AG04450 (cell line): Measurements from ENCODE around the gene RTL5. TPM values are rescaled to one million over a fixed set of nuclear protein-coding genes. Genes with fewer than 3 reads are reported as not detected.

ENCODE experiments used
- CTCF ChIA-PET: fragments of 300-600, 350-600 bp; formaldehyde crosslinking; extraction: SDS; loops from one replicate; lab custom pipeline; 2022; ENCODE audit warnings: antibody characterized with exemption, inconsistent platforms; lab: Charles Lee
- POLR2A ChIA-PET: fragments of 350-600 bp; formaldehyde crosslinking; extraction: SDS; loops from one replicate; lab custom pipeline; 2021; ENCODE audit warnings: antibody characterized with exemption, inconsistent platforms; lab: Yijun Ruan, JAX
- DNase-seq: peaks from one replicate; pipeline ENCODE4 v3.0.0-alpha.2; 2011; ENCODE audit warnings: low read depth, low spot score
- H3K27ac ChIP-seq: one replicate; pipeline ENCODE4 v1.5.1; 2012; ENCODE audit warnings: low read depth, low read length, control low read depth
- H3K27me3 ChIP-seq: one replicate; pipeline ENCODE4 v1.6.0; 2012; ENCODE audit warnings: low read length; ENCODE audit not compliant: control insufficient read depth, insufficient read depth
- H3K4me3 ChIP-seq: 2 replicates; pipeline ENCODE4 v1.5.1; 2011; ENCODE audit warnings: mild to moderate bottlenecking, low read depth, low read length, control low read depth
- H3K9me3 ChIP-seq: 2 replicates; pipeline ENCODE4 v1.5.1; 2012; ENCODE audit warnings: low read length; ENCODE audit not compliant: control insufficient read depth, insufficient read depth
- polyA plus RNA-seq: library from polyadenylated mRNA; depleted of rRNA; stranded (reverse); fragments of >200 nt; gene quantifications from 2 replicates; pipeline ENCODE4 v1.2.3, GENCODE V29; 2011
- TF ChIP-seq, protein P1 (sequence below): IDR thresholded peaks from 2 replicates; pipeline ENCODE4 v1.5.1; 2011; ENCODE audit warnings: low read depth, low read length, control low read depth, inconsistent platforms

The RTL5 gene
- polyA plus RNA-seq, 1 experiment = 1.7 TPM

DNA sequence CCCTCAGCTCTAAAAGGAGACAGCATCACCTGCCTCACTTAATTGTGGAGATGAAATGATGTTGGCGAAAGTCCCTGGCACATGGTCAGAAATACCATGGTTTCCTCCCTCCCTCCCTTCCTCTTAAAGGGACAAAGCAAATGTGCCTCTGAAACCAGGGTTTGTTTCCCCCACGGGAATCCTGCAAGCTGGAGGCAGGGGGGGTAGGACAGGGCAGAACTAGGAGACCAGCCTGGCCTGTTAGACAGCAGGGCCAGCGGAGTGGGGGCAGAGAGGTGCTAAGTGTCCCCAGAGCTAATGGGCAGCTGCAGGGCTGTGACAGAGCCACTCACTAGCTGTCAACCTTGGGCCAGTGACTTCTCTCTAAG is 5.7 kb downstream of the RTL5 start:
- H3K9me3 ChIP-seq = no peaks in the 10 kb centered on the region
- TF ChIP-seq, protein P1, sequence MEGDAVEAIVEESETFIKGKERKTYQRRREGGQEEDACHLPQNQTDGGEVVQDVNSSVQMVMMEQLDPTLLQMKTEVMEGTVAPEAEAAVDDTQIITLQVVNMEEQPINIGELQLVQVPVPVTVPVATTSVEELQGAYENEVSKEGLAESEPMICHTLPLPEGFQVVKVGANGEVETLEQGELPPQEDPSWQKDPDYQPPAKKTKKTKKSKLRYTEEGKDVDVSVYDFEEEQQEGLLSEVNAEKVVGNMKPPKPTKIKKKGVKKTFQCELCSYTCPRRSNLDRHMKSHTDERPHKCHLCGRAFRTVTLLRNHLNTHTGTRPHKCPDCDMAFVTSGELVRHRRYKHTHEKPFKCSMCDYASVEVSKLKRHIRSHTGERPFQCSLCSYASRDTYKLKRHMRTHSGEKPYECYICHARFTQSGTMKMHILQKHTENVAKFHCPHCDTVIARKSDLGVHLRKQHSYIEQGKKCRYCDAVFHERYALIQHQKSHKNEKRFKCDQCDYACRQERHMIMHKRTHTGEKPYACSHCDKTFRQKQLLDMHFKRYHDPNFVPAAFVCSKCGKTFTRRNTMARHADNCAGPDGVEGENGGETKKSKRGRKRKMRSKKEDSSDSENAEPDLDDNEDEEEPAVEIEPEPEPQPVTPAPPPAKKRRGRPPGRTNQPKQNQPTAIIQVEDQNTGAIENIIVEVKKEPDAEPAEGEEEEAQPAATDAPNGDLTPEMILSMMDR = no peak
- no peak for DNase-seq
- ChIA-PET CTCF (interaction anchor here (0.6 to 3.2 kb wide), 8 partner anchors 9 to 127 kb away, joined by 3 to 26 read pairs (median 4); no protein-coding TSS in a partner anchor), POLR2A (no interaction called here)
- no peak overlapping the region for H3K4me3 ChIP-seq
- no peaks in the 10 kb centered on the region for H3K27me3 ChIP-seq
- H3K27ac ChIP-seq = no peak overlapping the region

DNA sequence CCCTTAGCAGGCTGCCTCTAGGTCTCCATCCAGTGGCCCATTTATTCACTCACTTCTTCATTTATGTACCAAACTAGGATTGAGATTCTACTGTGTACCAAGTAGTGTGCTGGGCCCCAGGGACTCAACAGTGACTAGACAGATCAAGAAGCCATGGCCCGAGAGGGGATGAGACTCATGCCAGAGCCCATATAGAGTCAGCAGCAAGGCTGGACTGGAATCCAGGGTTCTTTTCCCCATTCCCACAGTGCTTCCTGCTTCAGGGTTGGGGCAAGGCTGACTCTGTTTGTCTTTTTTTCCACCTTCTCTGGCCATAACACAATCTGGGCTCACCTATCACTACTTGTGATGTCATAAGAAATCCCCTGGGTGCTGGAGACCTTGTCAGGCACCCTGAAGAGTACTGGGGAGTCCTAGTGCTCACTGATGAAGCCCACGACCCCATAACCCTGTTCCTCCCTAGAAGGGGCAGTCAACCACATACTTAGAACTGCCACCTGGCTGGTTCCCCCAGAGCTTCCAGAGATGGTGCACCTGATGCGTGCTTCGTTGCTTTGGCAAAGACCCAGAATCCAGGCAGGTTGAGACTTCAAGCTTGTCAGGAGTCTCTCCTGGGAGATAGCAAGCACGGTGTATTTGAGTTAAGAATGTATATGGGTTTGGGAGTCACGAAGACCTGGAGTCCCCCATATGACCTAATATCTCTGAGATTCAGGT is 6.2 kb downstream of the RTL5 start:
- CTCF ChIA-PET = interaction anchor here (1.0 to 3.2 kb wide), 6 partner anchors 8 to 126 kb away, joined by 3 to 26 read pairs (median 4); no protein-coding TSS in a partner anchor
- POLR2A ChIA-PET = no interaction called here
- H3K27me3 ChIP-seq = no peaks in the 10 kb centered on the region
- H3K27ac ChIP-seq = no peak overlapping the region
- DNase-seq = no peak
- H3K9me3 ChIP-seq = no peaks in the 10 kb centered on the region
- TF ChIP-seq, protein P1 = no peak
- H3K4me3 ChIP-seq = no peak overlapping the region

DNA sequence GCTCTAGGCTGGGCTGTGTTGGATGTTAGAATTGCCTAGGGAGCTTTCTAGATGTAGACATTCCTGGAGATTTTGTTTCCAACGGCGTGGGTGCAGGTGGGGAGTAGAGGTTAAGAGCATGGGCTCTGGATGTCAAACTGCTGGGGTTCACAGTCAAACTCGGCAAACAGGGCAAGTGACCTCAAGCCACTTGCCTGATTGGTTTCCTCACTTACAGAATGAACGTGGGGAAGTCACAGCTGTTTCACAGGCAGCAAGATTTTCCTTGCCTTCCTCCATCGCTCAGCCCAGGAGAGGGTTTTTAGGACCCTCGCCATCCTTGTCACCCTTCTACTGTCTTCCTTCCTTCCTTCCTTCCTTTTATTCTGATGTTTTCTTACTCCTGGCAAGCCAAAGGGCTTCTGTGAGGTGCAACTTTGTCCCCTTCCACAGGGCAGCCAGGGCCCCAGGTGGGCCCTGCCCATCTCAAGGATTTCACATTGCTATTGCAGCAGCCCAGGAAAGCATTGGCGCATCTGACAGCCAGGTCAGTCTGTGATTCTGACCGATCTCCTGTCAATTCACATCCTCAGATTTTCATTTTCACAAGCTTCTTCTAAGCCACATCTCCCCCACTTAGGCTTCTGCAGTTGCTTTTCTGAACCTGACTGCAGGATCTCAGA is 7.0 kb downstream of the RTL5 start:
- H3K27ac ChIP-seq = no peak overlapping the region
- CTCF ChIA-PET = interaction anchor here (1.2 to 1.3 kb wide), 2 partner anchors 101 to 106 kb away, joined by 3 read pairs; no protein-coding TSS in a partner anchor
- POLR2A ChIA-PET = no interaction called here
- no peaks in the 10 kb centered on the region for H3K9me3 ChIP-seq
- no peaks in the 10 kb centered on the region for H3K27me3 ChIP-seq
- H3K4me3 ChIP-seq = no peak overlapping the region
- DNase-seq = no peak
- TF ChIP-seq, protein P1 = no peak

DNA sequence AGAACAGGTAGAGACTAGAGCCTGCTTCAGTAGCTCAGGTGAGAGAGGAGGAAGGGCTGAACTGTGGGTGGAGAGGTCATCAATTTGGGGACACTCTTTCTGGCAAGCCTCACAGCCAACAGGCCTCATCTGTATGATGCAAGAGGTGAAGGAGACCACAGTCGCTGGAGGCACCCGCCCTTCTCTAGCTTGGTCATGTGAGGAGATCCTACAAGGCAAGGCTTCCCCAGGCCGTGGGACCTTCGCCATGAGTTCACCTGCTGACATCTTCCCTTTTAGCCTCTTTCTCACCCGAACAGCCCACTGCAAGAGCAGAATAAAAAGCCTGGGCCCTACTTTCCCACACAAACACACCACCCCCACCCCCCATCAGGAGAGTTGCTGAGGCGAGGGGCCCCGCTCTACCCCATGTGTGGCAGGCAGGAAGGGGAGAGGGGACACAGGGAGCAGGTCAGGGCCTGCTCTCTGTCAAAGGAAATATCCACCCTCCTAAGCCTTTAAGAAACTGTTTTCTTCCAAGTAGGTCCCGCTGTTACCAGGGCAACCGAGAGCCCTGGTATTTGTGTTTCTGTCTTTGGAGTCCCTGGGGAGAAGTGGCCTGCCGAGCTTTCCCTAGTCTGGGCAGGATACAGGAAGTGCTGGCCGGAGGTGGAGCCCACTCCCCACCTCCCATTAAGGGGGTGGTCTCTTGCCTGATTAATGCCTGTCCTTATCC is 8.1 kb downstream of the RTL5 start:
- Histone ChIP-seq H3K27ac (no peak overlapping the region), H3K9me3 (no peaks in the 10 kb centered on the region), H3K27me3 (no peaks in the 10 kb centered on the region), H3K4me3 (no peak overlapping the region)
- ChIA-PET CTCF (interaction anchor here (1.2 to 1.3 kb wide), 2 partner anchors 100 to 105 kb away, joined by 3 read pairs; no protein-coding TSS in a partner anchor), POLR2A (no interaction called here)
- DNase-seq = no peak
- TF ChIP-seq, protein P1 = no peak
